SK-N-SH (cell line): ENCODE data around the gene SLC26A8.
"Not testable (repeated sequence)": the region's sequence is repeated elsewhere in the genome, so short reads cannot be mapped to it uniquely, and the experiment has no call there.

Experiments used
- CTCF ChIP-seq: fragments of 200-600 bp; sonication (generic); IDR thresholded peaks from 2 replicates; pipeline ENCODE4 v1.6.1; 2017; ENCODE audit warnings: antibody characterized with exemption, mild to moderate bottlenecking, moderate library complexity
- EZH2phosphoT487 ChIP-seq: fragments of 200-600 bp; sonication (generic); IDR thresholded peaks from 2 replicates; pipeline ENCODE4 v1.6.1; 2017; ENCODE audit warnings: low read depth, mixed run types, mild to moderate bottlenecking, antibody characterized with exemption, moderate library complexity, borderline replicate concordance
- FOXM1 ChIP-seq: IDR thresholded peaks from 2 replicates; pipeline ENCODE4 v1.4.0; 2012; ENCODE audit warnings: low read depth, mild to moderate bottlenecking
- JUND ChIP-seq: IDR thresholded peaks from 2 replicates; pipeline ENCODE4 v1.4.0; 2012
- MEF2A ChIP-seq: IDR thresholded peaks from 2 replicates; pipeline ENCODE4 v1.4.0; 2012; ENCODE audit warnings: low read depth, borderline replicate concordance
- NFIC ChIP-seq: IDR thresholded peaks from 2 replicates; pipeline ENCODE4 v1.4.0; 2012; ENCODE audit warnings: borderline replicate concordance
- POLR2AphosphoS5 ChIP-seq: IDR thresholded peaks from 2 replicates; pipeline ENCODE4 v1.6.1; 2012; ENCODE audit warnings: low read depth, low read length
- SMC3 ChIP-seq: IDR thresholded peaks from 2 replicates; pipeline ENCODE4 v1.6.1; 2012; ENCODE audit warnings: low read depth, low read length, improper control_type of control experiment
- TAF1 ChIP-seq: IDR thresholded peaks from 2 replicates; pipeline ENCODE4 v1.6.1; 2012; ENCODE audit warnings: low read depth, mild to moderate bottlenecking, low read length, moderate library complexity, borderline replicate concordance
- YY1 ChIP-seq: IDR thresholded peaks from 2 replicates; pipeline ENCODE4 v1.4.0; 2012; ENCODE audit warnings: low read depth, mild to moderate bottlenecking
- ZBTB33 ChIP-seq: IDR thresholded peaks from 2 replicates; pipeline ENCODE4 v1.4.0; 2012; ENCODE audit warnings: low read depth, borderline replicate concordance

- not testable (repeated sequence) for TF ChIP-seq FOXM1, ZBTB33, CTCF, TAF1, POLR2AphosphoS5, JUND, YY1, MEF2A, NFIC, SMC3, EZH2phosphoT487
Measured at GRCh38 chr6:35988047-35988446, 36.4 kb downstream of the SLC26A8 start.
